ENCODE results near the gene CELA2A. TPM values are rescaled to one million over a fixed set of nuclear protein-coding genes. Genes with fewer than 3 reads are reported as not detected.

CELA2A gene
- total RNA-seq, 1 experiment from 2014 or later = not detected

DNA sequence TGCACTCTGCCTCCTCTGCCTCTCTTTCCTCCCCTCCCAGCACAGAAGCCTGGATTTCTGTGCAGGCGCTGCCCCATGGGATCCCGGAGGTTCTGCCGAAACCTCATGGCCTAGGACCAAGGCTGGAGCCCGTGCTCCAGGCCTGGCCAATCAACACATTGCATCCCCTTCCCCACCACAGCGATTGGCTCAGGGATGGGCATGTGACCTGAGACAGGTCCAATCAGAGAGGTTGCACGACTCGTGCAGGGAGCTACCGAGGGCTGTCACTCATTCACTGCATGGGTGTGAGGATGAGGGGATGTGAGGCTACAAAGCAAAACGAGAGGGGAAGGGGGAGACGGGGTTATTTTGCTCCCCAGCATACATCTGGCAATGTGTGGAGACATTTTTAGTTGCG, 16.1 kb downstream of the CELA2A start:
- no peak overlapping the region for H3K27ac Mint-ChIP-seq (ENCODE audit: low read depth, unreplicated experiment)
- no peaks in the 10 kb centered on the region for H3K4me1 Mint-ChIP-seq (ENCODE audit: insufficient read depth, unreplicated experiment)
- no peaks in the 10 kb centered on the region for H3K27me3 Mint-ChIP-seq (ENCODE audit: insufficient read depth, unreplicated experiment)
- no peaks in the 10 kb centered on the region for H3K36me3 Mint-ChIP-seq (ENCODE audit: insufficient read depth, unreplicated experiment)
- TF ChIP-seq, protein P1, sequence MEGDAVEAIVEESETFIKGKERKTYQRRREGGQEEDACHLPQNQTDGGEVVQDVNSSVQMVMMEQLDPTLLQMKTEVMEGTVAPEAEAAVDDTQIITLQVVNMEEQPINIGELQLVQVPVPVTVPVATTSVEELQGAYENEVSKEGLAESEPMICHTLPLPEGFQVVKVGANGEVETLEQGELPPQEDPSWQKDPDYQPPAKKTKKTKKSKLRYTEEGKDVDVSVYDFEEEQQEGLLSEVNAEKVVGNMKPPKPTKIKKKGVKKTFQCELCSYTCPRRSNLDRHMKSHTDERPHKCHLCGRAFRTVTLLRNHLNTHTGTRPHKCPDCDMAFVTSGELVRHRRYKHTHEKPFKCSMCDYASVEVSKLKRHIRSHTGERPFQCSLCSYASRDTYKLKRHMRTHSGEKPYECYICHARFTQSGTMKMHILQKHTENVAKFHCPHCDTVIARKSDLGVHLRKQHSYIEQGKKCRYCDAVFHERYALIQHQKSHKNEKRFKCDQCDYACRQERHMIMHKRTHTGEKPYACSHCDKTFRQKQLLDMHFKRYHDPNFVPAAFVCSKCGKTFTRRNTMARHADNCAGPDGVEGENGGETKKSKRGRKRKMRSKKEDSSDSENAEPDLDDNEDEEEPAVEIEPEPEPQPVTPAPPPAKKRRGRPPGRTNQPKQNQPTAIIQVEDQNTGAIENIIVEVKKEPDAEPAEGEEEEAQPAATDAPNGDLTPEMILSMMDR (IDR thresholded peaks at IDR 0.05; ENCODE audit: unreplicated experiment) = no peak
- no peak overlapping the region for H3K4me3 Mint-ChIP-seq (ENCODE audit: unreplicated experiment)
- no TSS peak for BruUV-seq (replicated peaks)
- no peak for DNase-seq (ENCODE audit: unreplicated experiment)
- intact Hi-C loops (cut with micrococcal nuclease) = no loop called here
- ChIA-PET CTCF (no interaction called here), POLR2A (no interaction called here)
- H3K9me3 Mint-ChIP-seq (ENCODE audit: unreplicated experiment) = no peaks in the 10 kb centered on the region

DNA sequence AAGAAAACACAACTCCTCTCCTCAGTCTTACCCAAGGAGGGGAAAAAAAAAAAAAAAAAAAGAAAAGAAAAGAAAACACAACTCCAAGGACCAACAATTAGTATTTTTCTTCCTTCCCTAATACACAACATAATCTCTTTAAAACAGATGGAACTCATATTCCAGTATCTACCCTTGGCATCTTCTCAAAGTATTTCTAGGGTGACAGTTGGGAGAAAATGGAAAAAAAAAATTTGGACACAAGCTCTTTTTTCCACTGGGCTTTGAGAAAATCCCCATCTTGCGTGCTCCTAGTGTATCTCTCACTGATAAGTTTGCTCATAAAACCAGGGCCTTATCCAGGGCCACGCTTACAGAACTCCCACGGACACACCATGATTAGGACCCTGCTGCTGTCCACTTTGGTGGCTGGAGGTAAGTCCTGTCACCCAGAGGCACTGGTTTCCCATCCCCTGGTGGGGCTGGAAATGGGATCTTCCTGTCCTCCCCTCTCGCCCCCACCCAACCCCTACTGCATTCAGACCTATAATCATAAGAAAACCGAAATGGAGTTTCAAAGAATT, 19.3 kb downstream of the CELA2A start, which contains the start of gene CELA2B:
Gene CELA2B, plus strand, starts transcription at position 353 of the 563 bp plus-strand sequence. Its CDS starts 22 bp downstream, at position 375.
- no peak for DNase-seq (ENCODE audit: unreplicated experiment)
- Mint-ChIP-seq H3K4me1 (ENCODE audit: insufficient read depth, unreplicated experiment) (no peaks in the 10 kb centered on the region), H3K27ac (ENCODE audit: low read depth, unreplicated experiment) (no peak within 1 kb of the TSS), H3K36me3 (ENCODE audit: insufficient read depth, unreplicated experiment) (no peaks in the 10 kb centered on the region), H3K4me3 (ENCODE audit: unreplicated experiment) (no peak within 1 kb of the TSS), H3K9me3 (ENCODE audit: unreplicated experiment) (no peaks in the 10 kb centered on the region), H3K27me3 (ENCODE audit: insufficient read depth, unreplicated experiment) (no peaks in the 10 kb centered on the region)
- intact Hi-C loops (cut with micrococcal nuclease) = no loop called here
- no TSS peak for BruUV-seq (replicated peaks)
- CTCF ChIA-PET = interaction anchor here (0.6 kb wide), 1 partner anchor 9 kb away, joined by 3 read pairs; no protein-coding TSS in a partner anchor
- TF ChIP-seq, protein P1 (IDR thresholded peaks at IDR 0.05; ENCODE audit: unreplicated experiment) = no peak
- POLR2A ChIA-PET = no interaction called here

DNA sequence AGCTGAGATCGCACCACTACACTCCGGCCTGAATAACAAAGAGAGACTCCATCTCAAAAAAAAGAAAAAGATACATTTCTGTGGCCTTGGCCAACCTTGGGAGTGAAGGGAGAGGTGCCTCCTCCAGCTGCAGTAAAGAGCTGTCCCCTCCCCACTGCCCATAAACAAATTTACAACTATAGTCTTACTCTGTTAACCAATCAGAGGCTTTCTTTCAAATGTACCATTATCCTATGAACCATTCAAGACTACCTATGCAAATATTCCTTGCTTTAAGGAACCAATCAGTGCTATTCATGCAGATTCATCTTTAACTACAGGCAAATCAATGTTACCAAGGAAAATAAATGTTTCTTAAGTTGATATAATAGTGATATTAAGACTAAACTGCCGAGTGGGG, 20.4 kb downstream of the CELA2A start:
- intact Hi-C loops (cut with micrococcal nuclease) = no loop called here
- Mint-ChIP-seq H3K36me3 (ENCODE audit: insufficient read depth, unreplicated experiment) (no peaks in the 10 kb centered on the region), H3K27me3 (ENCODE audit: insufficient read depth, unreplicated experiment) (no peaks in the 10 kb centered on the region), H3K9me3 (ENCODE audit: unreplicated experiment) (no peaks in the 10 kb centered on the region), H3K4me1 (ENCODE audit: insufficient read depth, unreplicated experiment) (no peaks in the 10 kb centered on the region), H3K27ac (ENCODE audit: low read depth, unreplicated experiment) (no peak overlapping the region), H3K4me3 (ENCODE audit: unreplicated experiment) (no peak overlapping the region)
- POLR2A ChIA-PET = no interaction called here
- TF ChIP-seq, protein P1 (IDR thresholded peaks at IDR 0.05; ENCODE audit: unreplicated experiment) = no peak
- CTCF ChIA-PET = no interaction called here
- no peak for DNase-seq (ENCODE audit: unreplicated experiment)
- BruUV-seq (replicated peaks) = no TSS peak

DNA sequence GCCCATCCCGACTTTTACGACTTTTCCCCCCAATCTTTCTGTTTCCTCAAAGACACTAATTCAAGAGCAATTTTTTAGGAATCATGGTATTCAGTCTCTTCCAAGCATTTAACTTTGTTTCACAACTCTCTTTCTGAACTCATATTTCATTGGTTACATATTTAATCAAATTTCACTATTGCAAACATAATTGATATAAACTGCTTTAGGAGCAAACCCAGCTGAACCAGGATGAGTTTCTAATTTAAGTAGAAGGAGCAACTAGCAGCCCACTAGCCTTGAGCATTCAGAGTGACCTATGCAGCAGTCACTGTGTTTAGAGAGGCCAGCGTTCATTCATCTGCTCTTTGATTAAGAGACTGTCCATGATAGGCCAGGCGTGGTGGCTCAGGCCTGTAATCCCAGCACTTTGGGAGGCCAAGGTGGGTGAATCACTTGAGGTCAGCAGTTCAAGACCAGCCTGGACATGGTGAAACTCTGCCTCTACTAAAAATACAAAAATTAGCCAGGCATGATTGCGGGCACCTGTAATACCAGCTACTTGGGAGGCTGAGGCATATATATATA, 21.2 kb downstream of the CELA2A start:
- ChIA-PET POLR2A (no interaction called here), CTCF (interaction anchor here (0.6 to 0.7 kb wide), 2 partner anchors 21 to 1314 kb away, joined by 3 read pairs; no protein-coding TSS in a partner anchor)
- TF ChIP-seq, protein P1 (IDR thresholded peaks at IDR 0.05; ENCODE audit: unreplicated experiment) = no peak
- Mint-ChIP-seq H3K27ac (ENCODE audit: low read depth, unreplicated experiment) (no peak overlapping the region), H3K9me3 (ENCODE audit: unreplicated experiment) (no peaks in the 10 kb centered on the region), H3K27me3 (ENCODE audit: insufficient read depth, unreplicated experiment) (no peaks in the 10 kb centered on the region), H3K4me3 (ENCODE audit: unreplicated experiment) (no peak overlapping the region), H3K36me3 (ENCODE audit: insufficient read depth, unreplicated experiment) (no peaks in the 10 kb centered on the region), H3K4me1 (ENCODE audit: insufficient read depth, unreplicated experiment) (no peaks in the 10 kb centered on the region)
- BruUV-seq (replicated peaks) = no TSS peak
- DNase-seq (ENCODE audit: unreplicated experiment) = no peak
- intact Hi-C loops (cut with micrococcal nuclease) = no loop called here

Data from MCF 10A (cell line).